SW 1271 (cell line): ENCODE data around the gene DMRTB1.
"Not testable (repeated sequence)": the region's sequence is repeated elsewhere in the genome, so short reads cannot be mapped to it uniquely, and the experiment has no call there.

Source experiments
- DNase-seq, 2 experiments: peaks; one replicate each; lab custom pipeline; 2025; lab: John Stamatoyannopoulos, UW

The DMRTB1 gene

GRCh38 chr1:53459321-53460175 lies at the start of gene DMRTB1:
Gene DMRTB1 (plus strand): TSS chr1:53459399. CDS start chr1:53459454, 55 bp downstream.
- DNase-seq: no peak

- DNase-seq: no peak
Observed at GRCh38 chr1:53409695-53410094, 49.5 kb upstream of the DMRTB1 start.

GRCh38 chr1:53410100-53410541 lies 49.1 kb upstream of the DMRTB1 start:
- no peak for DNase-seq

GRCh38 chr1:53410701-53411100 lies 48.5 kb upstream of the DMRTB1 start:
- no peak for DNase-seq

GRCh38 chr1:53411541-53412152 lies 47.6 kb upstream of the DMRTB1 start:
- no peak for DNase-seq

- DNase-seq: no peak
Observed at GRCh38 chr1:53412285-53413174, 46.7 kb upstream of the DMRTB1 start.

- DNase-seq: peak in 1 of 2 experiments; percentile 4
Observed at GRCh38 chr1:53413175-53414001, 45.8 kb upstream of the DMRTB1 start.

GRCh38 chr1:53414632-53415031 lies 44.6 kb upstream of the DMRTB1 start:
- no peak for DNase-seq

GRCh38 chr1:53415432-53415831 lies 43.8 kb upstream of the DMRTB1 start:
- no peak for DNase-seq

GRCh38 chr1:53416269-53416813 lies 42.9 kb upstream of the DMRTB1 start:
- no peak for DNase-seq

- DNase-seq: no peak
Observed at GRCh38 chr1:53417074-53417511, 42.1 kb upstream of the DMRTB1 start.

GRCh38 chr1:53419034-53419433 lies 40.2 kb upstream of the DMRTB1 start:
- no peak for DNase-seq

- no peak for DNase-seq
Observed at GRCh38 chr1:53420341-53420740, 38.9 kb upstream of the DMRTB1 start.

- DNase-seq: no peak
Observed at GRCh38 chr1:53421208-53421607, 38.0 kb upstream of the DMRTB1 start.

GRCh38 chr1:53430261-53430660 lies 28.9 kb upstream of the DMRTB1 start:
- DNase-seq: no peak

GRCh38 chr1:53430779-53431178 lies 28.4 kb upstream of the DMRTB1 start:
- no peak for DNase-seq

- DNase-seq: no peak
Observed at GRCh38 chr1:53431244-53431643, 28.0 kb upstream of the DMRTB1 start.

GRCh38 chr1:53431805-53432565 lies 27.2 kb upstream of the DMRTB1 start:
- no peak for DNase-seq

- no peak for DNase-seq
Observed at GRCh38 chr1:53432611-53433010, 26.6 kb upstream of the DMRTB1 start.

- DNase-seq: not testable (repeated sequence)
Observed at GRCh38 chr1:53434405-53435007, 24.7 kb upstream of the DMRTB1 start.
